ENCODE data around the gene ZBTB49. TPM values are rescaled to one million over a fixed set of nuclear protein-coding genes. Genes with fewer than 3 reads are reported as not detected.

ZBTB49 gene
- total and polyA plus RNA-seq, 2 of the 4 experiments (the other 2 are of a cell fraction) = 3.2 to 4.8 TPM

DNA sequence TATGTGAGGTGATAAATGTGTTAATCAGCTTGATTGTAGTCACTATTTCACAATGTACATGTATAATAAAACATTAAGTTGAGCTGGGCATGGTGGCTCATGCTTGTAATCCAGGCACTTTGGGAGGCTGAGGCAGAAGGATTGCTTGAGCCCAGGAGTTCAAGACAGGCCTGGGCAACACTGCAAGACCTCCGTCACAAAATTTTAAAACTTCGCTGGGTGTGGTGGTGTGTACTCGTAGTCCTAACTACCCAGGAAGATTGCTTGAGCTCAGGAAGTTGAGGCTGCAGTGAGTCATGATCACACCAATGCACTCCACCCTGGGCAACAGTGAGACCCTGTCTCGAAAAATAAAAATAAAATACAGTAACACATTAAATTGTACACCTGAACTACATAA lies 20.2 kb upstream of the ZBTB49 start:
- Histone ChIP-seq H2AK5ac (ENCODE audit: low read depth, low read length) (no peak overlapping the region), H3K9ac (ENCODE audit: low read depth, low read length) (no peak overlapping the region), H2AFZ (replicated peaks; ENCODE audit: low read length, poor library complexity) (no peak overlapping the region), H3K9me3 (ENCODE audit: control insufficient read depth, insufficient read depth, low read length) (no peaks in the 10 kb centered on the region), H4K5ac (ENCODE audit: low read depth, low read length) (no peak overlapping the region), H2AK9ac (replicated peaks; ENCODE audit: low read depth, low read length, poor library complexity) (no peak overlapping the region), H2BK5ac (ENCODE audit: low read depth, low read length, poor library complexity, severe bottlenecking) (no peak overlapping the region), H2BK15ac (ENCODE audit: low read depth, low read length) (no peak overlapping the region), H3K36me3 (ENCODE audit: control insufficient read depth, insufficient read depth, low read length) (peaks cover 31% of the 10 kb centered on the region), H3K9me1 (ENCODE audit: insufficient read depth, low read length) (no peaks in the 10 kb centered on the region), H3K4me2 (ENCODE audit: low read depth, low read length) (no peak overlapping the region), H3K14ac (replicated peaks; ENCODE audit: low read depth, low read length) (no peak overlapping the region), H3K18ac (ENCODE audit: low read depth, low read length) (no peak overlapping the region), H3K56ac (ENCODE audit: extremely low read depth, insufficient read depth, low read length) (no peak overlapping the region), H3K79me1 (ENCODE audit: low read depth in 1 of 2, low read length in 2 of 2) (no peaks in the 10 kb centered on the region), H3K27ac (ENCODE audit: insufficient read depth, low read length) (no peak overlapping the region), H2BK20ac (ENCODE audit: low read depth, low read length) (no peak overlapping the region), H4K8ac (ENCODE audit: low read depth in 2 of 2, low read length in 2 of 2) (no peak overlapping the region), H3K23ac (ENCODE audit: low read depth, low read length) (no peak overlapping the region), H4K20me1 (ENCODE audit: insufficient read depth, low read length) (no peaks in the 10 kb centered on the region), H4K91ac (ENCODE audit: insufficient read depth, low read depth, low read length) (no peak overlapping the region), H3K4me3 (ENCODE audit: insufficient read depth, low read depth, low read length) (no peak overlapping the region), H3K4me1 (ENCODE audit: control insufficient read depth, insufficient read depth, low read length) (no peaks in the 10 kb centered on the region; the same call in 1 of the 2 replicates), H3K27me3 (ENCODE audit: control insufficient read depth, insufficient read depth, low read length) (no peaks in the 10 kb centered on the region), H2BK120ac (ENCODE audit: low read depth, low read length) (no peak overlapping the region), H3K4ac (ENCODE audit: low read depth, low read length) (no peak overlapping the region)
- ATAC-seq (ENCODE audit: low read depth) = no peak
- TF ChIP-seq RFX5 (IDR thresholded peaks at IDR 0.05; ENCODE audit: low read depth, low read length) (no peak), CEBPB (IDR thresholded peaks at IDR 0.05; ENCODE audit: low read depth, low read length) (peak; percentile 36; the same call in 1 of the 2 replicates)
- no CpG with 5 or more reads among the region's 4 CpGs for WGBS, 2 experiments (ENCODE audit: extremely low coverage in 2 of 2, insufficient read length in 1 of 2)
- ChIA-PET CTCF (no interaction called here), POLR2A (ENCODE audit: unreplicated experiment) (no interaction called here)
- intact Hi-C loops (cut with micrococcal nuclease) (no loop called here), in situ Hi-C loops (cut with MboI; ENCODE audit: low sequenced_read_pairs) (no loop called here), dilution Hi-C loops (cut with HindIII; ENCODE audit: low sequenced_read_pairs, unreplicated experiment) (no loop called here)
- no peak for DNase-seq
- BruUV-seq (replicated peaks) = no TSS peak

All from IMR-90 (cell line).